Adipocyte (in vitro differentiated cells): ENCODE measurements around the gene SCAMP2.

Experiments used
- DNase-seq: peaks from one replicate; pipeline ENCODE4 v3.0.0-alpha.2; 2015; ENCODE audit warnings: low read depth
- H3K27me3 ChIP-seq: replicated peaks from 2 replicates; pipeline ENCODE4 v1.7.0; 2013; ENCODE audit warnings: mild to moderate bottlenecking, low read length, moderate library complexity; ENCODE audit not compliant: control insufficient read depth, insufficient read depth
- H3K36me3 ChIP-seq: 2 replicates; pipeline ENCODE4 v1.7.0; 2013; ENCODE audit warnings: low read length, mild to moderate bottlenecking, moderate library complexity; ENCODE audit not compliant: control insufficient read depth, insufficient read depth, severe bottlenecking
- H3K4me1 ChIP-seq: 2 replicates; pipeline ENCODE4 v1.7.0; 2013; ENCODE audit warnings: mild to moderate bottlenecking, low read length, moderate library complexity; ENCODE audit not compliant: control insufficient read depth, insufficient read depth
- H3K4me3 ChIP-seq: 2 replicates; pipeline ENCODE4 v1.7.0; 2013; ENCODE audit warnings: mild to moderate bottlenecking, low read length, moderate library complexity
- H3K9ac ChIP-seq: 2 replicates; pipeline ENCODE4 v1.7.0; 2013; ENCODE audit warnings: mild to moderate bottlenecking, low read length, moderate library complexity
- H3K9me3 ChIP-seq: 2 replicates; pipeline ENCODE4 v1.7.0; 2013; ENCODE audit warnings: mild to moderate bottlenecking, low read length, moderate library complexity; ENCODE audit not compliant: control insufficient read depth

SCAMP2 gene

GRCh38 chr15:74812533-74812932 lies 60.6 kb downstream of the SCAMP2 start, which contains the start of gene LMAN1L:
LMAN1L (plus strand) TSS chr15:74812835; CDS start chr15:74812855, 20 bp downstream.
- H3K4me1 ChIP-seq: peaks cover 9% of the 10 kb centered on the region
- no peak within 1 kb of the TSS for H3K9ac ChIP-seq
- no peaks in the 10 kb centered on the region for H3K9me3 ChIP-seq
- no peaks in the 10 kb centered on the region for H3K27me3 ChIP-seq
- no peak for DNase-seq
- no peaks in the 10 kb centered on the region for H3K36me3 ChIP-seq
- H3K4me3 ChIP-seq: no peak within 1 kb of the TSS

GRCh38 chr15:74809956-74810355 lies 63.2 kb downstream of the SCAMP2 start:
- no peaks in the 10 kb centered on the region for H3K36me3 ChIP-seq
- H3K4me3 ChIP-seq: no peak overlapping the region
- no peak for DNase-seq
- no peaks in the 10 kb centered on the region for H3K27me3 ChIP-seq
- no peak overlapping the region for H3K9ac ChIP-seq
- H3K9me3 ChIP-seq: no peaks in the 10 kb centered on the region
- H3K4me1 ChIP-seq: peaks cover 4% of the 10 kb centered on the region

GRCh38 chr15:74809242-74809641 lies 63.9 kb downstream of the SCAMP2 start:
- Histone ChIP-seq H3K36me3 (peaks cover 2% of the 10 kb centered on the region), H3K4me1 (peaks cover 4% of the 10 kb centered on the region), H3K9me3 (no peaks in the 10 kb centered on the region), H3K4me3 (no peak overlapping the region), H3K9ac (no peak overlapping the region), H3K27me3 (no peaks in the 10 kb centered on the region)
- DNase-seq: no peak

- DNase-seq: no peak
Observed at GRCh38 chr15:74808840-74809229, 64.3 kb downstream of the SCAMP2 start.

GRCh38 chr15:74808078-74808839 lies 64.9 kb downstream of the SCAMP2 start:
- peaks cover 4% of the 10 kb centered on the region for H3K4me1 ChIP-seq
- no peak overlapping the region for H3K9ac ChIP-seq
- H3K36me3 ChIP-seq: peaks cover 12% of the 10 kb centered on the region
- no peak for DNase-seq
- H3K27me3 ChIP-seq: no peaks in the 10 kb centered on the region
- H3K4me3 ChIP-seq: no peak overlapping the region
- H3K9me3 ChIP-seq: no peaks in the 10 kb centered on the region

More at GRCh38 chr15:74808840-74809229, 64.3 kb downstream of the SCAMP2 start:
- H3K27me3 ChIP-seq: no peaks in the 10 kb centered on the region
- H3K4me1 ChIP-seq: peaks cover 4% of the 10 kb centered on the region
- H3K4me3 ChIP-seq: no peak overlapping the region
- peaks cover 6% of the 10 kb centered on the region for H3K36me3 ChIP-seq
- no peaks in the 10 kb centered on the region for H3K9me3 ChIP-seq
- H3K9ac ChIP-seq: no peak overlapping the region

GRCh38 chr15:74807282-74807681 lies 65.9 kb downstream of the SCAMP2 start:
- no peak overlapping the region for H3K4me3 ChIP-seq
- peaks cover 4% of the 10 kb centered on the region for H3K4me1 ChIP-seq
- no peaks in the 10 kb centered on the region for H3K9me3 ChIP-seq
- DNase-seq: no peak
- H3K36me3 ChIP-seq: peaks cover 22% of the 10 kb centered on the region
- no peak overlapping the region for H3K9ac ChIP-seq
- no peaks in the 10 kb centered on the region for H3K27me3 ChIP-seq

- DNase-seq: no peak
- H3K4me1 ChIP-seq: peaks cover 6% of the 10 kb centered on the region
- no peaks in the 10 kb centered on the region for H3K27me3 ChIP-seq
- H3K9ac ChIP-seq: no peak overlapping the region
- H3K4me3 ChIP-seq: no peak overlapping the region
- peaks cover 43% of the 10 kb centered on the region for H3K36me3 ChIP-seq
- no peaks in the 10 kb centered on the region for H3K9me3 ChIP-seq
Observed at GRCh38 chr15:74804935-74805334, 68.2 kb downstream of the SCAMP2 start.

GRCh38 chr15:74802862-74803447 lies 70.2 kb downstream of the SCAMP2 start:
- DNase-seq: no peak
- Histone ChIP-seq H3K27me3 (no peaks in the 10 kb centered on the region), H3K36me3 (peaks cover 56% of the 10 kb centered on the region), H3K9ac (no peak overlapping the region), H3K4me1 (peaks cover 6% of the 10 kb centered on the region), H3K4me3 (no peak overlapping the region), H3K9me3 (no peaks in the 10 kb centered on the region)

- Histone ChIP-seq H3K9ac (no peak overlapping the region), H3K9me3 (no peaks in the 10 kb centered on the region), H3K27me3 (no peaks in the 10 kb centered on the region), H3K4me1 (peaks cover 6% of the 10 kb centered on the region), H3K36me3 (peaks cover 56% of the 10 kb centered on the region), H3K4me3 (no peak overlapping the region)
- no peak for DNase-seq
Observed at GRCh38 chr15:74802290-74802689, 70.9 kb downstream of the SCAMP2 start.

- no peak overlapping the region for H3K9ac ChIP-seq
- peaks cover 56% of the 10 kb centered on the region for H3K36me3 ChIP-seq
- H3K9me3 ChIP-seq: no peaks in the 10 kb centered on the region
- H3K4me1 ChIP-seq: peaks cover 8% of the 10 kb centered on the region
- H3K27me3 ChIP-seq: no peaks in the 10 kb centered on the region
- DNase-seq: no peak
- H3K4me3 ChIP-seq: no peak overlapping the region
Observed at GRCh38 chr15:74801311-74801997, 71.7 kb downstream of the SCAMP2 start.

- no peak overlapping the region for H3K4me3 ChIP-seq
- no peak for DNase-seq
- no peak overlapping the region for H3K9ac ChIP-seq
- H3K4me1 ChIP-seq: peaks cover 12% of the 10 kb centered on the region
- no peaks in the 10 kb centered on the region for H3K9me3 ChIP-seq
- H3K27me3 ChIP-seq: no peaks in the 10 kb centered on the region
- peaks cover 56% of the 10 kb centered on the region for H3K36me3 ChIP-seq
Observed at GRCh38 chr15:74800559-74801094, 72.5 kb downstream of the SCAMP2 start.
